AG04449 (cell line): ENCODE data around the gene DENND5A.

Source experiments
- CTCF ChIA-PET: fragments of 350-600 bp; formaldehyde crosslinking; extraction: SDS; loops from one replicate; lab custom pipeline; 2021; ENCODE audit warnings: antibody characterized with exemption; lab: Yijun Ruan, JAX
- POLR2A ChIA-PET: fragments of 400-600, 350-600 bp; formaldehyde crosslinking; extraction: SDS; loops from one replicate; lab custom pipeline; 2020; ENCODE audit warnings: antibody characterized with exemption, inconsistent platforms; lab: Yijun Ruan, JAX
- DNase-seq: peaks from one replicate; pipeline ENCODE4 v3.0.0-alpha.2; 2010; ENCODE audit warnings: low read depth, low spot score
- H3K4me3 ChIP-seq: 2 replicates; pipeline ENCODE4 v1.5.1; 2011; ENCODE audit warnings: low read depth, mild to moderate bottlenecking, control low read depth, low read length
- TF ChIP-seq, protein P1 (sequence below): IDR thresholded peaks from one replicate; pipeline ENCODE4 v1.5.1; 2011; ENCODE audit warnings: mild to moderate bottlenecking, moderate library complexity, low read length, control low read depth, inconsistent platforms; ENCODE audit not compliant: insufficient read depth; ENCODE audit errors: missing control alignments

The DENND5A gene

DNA sequence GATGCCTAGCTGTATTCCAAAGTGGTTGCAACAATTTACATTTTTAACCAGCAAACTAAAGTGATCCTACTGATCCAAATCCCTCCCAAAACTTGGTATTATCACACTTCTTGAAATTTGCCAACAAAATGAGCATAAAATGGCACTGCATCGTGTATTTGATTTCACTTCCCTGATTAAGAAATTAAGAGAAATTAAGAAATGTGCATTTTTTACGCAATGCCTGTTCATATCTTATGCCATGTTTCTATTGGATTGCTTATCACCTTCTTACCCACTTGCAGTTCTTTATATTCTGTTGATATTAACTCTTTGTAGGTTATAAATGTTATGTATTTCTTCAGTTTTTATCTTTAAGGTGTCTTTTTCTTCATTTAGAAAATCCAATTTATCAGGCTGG, 80.6 kb downstream of the DENND5A start:
- TF ChIP-seq, protein P1, sequence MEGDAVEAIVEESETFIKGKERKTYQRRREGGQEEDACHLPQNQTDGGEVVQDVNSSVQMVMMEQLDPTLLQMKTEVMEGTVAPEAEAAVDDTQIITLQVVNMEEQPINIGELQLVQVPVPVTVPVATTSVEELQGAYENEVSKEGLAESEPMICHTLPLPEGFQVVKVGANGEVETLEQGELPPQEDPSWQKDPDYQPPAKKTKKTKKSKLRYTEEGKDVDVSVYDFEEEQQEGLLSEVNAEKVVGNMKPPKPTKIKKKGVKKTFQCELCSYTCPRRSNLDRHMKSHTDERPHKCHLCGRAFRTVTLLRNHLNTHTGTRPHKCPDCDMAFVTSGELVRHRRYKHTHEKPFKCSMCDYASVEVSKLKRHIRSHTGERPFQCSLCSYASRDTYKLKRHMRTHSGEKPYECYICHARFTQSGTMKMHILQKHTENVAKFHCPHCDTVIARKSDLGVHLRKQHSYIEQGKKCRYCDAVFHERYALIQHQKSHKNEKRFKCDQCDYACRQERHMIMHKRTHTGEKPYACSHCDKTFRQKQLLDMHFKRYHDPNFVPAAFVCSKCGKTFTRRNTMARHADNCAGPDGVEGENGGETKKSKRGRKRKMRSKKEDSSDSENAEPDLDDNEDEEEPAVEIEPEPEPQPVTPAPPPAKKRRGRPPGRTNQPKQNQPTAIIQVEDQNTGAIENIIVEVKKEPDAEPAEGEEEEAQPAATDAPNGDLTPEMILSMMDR = no peak
- H3K4me3 ChIP-seq = no peak overlapping the region
- CTCF ChIA-PET = interaction anchor here (1.0 kb wide), 1 partner anchor 10 kb away, joined by 3 read pairs; no protein-coding TSS in a partner anchor
- POLR2A ChIA-PET = no interaction called here
- DNase-seq = no peak

DNA sequence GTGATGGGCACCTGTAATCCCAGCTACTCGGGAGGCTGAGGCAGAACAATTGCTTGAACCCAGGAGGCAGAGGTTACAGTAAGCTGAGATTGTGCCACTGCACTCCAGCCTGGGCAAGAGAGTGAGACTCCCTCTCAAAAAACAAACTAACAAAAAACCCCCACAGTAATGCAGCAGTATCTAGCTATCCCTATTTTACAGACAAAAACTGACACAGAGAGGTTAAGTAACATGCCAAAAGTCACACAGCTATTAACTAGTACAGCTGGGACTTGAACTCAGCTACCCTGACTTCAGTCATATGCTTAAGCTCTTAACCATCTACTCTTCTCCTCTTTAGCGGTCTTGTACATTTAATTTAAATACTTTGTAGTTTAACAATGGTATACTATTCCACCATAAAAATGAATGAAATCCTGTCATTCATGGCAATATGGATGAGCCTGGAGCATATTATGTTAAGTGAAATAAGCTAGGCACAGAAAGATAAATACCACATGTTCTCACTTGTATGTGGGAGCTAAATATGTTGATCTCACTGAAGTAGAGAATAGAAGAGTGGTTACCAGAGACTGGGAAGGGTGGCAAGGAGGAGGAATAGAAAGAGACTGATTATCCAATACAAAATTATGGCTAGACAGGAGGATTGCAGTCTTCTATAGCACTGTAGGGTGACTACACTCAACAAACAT, 82.8 kb downstream of the DENND5A start:
- H3K4me3 ChIP-seq = no peak overlapping the region
- ChIA-PET POLR2A (no interaction called here), CTCF (interaction anchor here (0.7 to 2.0 kb wide), 4 partner anchors 10 to 325 kb away, joined by 3 to 5 read pairs (median 4); no protein-coding TSS in a partner anchor)
- DNase-seq = no peak
- TF ChIP-seq, protein P1 = no peak

DNA sequence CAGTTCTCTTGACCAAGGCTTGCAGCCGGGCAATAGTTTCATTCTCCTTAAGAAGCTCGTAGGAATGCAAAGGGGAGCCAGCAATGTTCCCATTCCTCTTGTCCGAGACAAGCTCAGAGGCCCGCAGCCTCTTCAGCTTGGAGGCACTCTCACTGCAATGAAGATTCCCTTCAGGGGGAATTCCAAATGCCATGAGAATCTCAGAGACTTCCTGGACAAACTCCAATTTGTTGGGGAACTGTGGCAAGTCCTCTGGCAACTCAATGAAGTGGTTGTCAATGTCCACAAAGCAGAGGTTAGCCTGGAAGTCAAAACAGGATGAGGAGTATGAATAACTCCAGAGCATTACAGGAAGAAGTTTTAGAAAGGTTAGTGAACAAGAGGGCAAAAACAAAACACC, 84.4 kb downstream of the DENND5A start:
- DNase-seq = peak; percentile 63
- CTCF ChIA-PET = no interaction called here
- no peak overlapping the region for H3K4me3 ChIP-seq
- TF ChIP-seq, protein P1 = no peak
- POLR2A ChIA-PET = interaction anchor here (0.8 kb wide), 1 partner anchor 15 kb away, joined by 3 read pairs; no protein-coding TSS in a partner anchor

DNA sequence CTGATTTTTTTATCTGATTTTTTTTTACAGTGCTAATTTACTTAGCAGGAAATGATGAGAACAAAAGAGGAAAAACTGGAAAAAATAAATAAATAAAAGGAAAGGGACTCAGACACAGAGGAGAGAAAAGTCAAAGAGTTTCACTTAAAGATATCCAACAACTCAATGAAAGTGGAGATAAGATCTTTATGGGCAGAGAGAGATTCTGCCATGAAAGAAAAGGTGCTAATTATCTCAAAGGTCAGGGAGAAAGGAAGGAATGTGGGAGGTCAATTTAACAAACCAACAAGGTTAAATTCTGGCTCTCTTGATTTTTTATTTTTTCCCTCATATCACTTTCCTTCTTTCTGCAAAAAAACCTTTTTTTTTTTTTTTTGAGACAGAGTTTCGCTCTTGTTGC, 86.0 kb downstream of the DENND5A start:
- TF ChIP-seq, protein P1 = no peak
- no peak for DNase-seq
- POLR2A ChIA-PET = no interaction called here
- H3K4me3 ChIP-seq = no peak overlapping the region
- CTCF ChIA-PET = no interaction called here

DNA sequence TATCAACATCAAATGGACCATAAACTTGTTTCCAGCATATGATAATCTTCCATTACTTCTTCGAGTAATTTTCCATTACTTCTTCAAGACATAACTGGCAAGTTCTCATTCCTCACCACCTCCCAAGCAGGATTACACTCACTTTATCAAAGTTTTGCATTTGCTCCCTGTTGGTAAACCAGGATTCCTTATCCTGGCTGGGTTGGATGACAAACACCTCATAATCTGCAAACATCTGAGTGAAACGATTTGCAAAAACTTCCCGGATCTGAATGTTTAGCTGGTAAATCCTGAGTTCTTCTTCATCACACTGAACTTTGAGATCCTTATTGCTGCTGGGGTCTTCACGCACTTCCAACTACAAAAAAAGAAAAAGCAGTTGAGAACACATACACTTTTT, 86.4 kb downstream of the DENND5A start:
- TF ChIP-seq, protein P1 = no peak
- CTCF ChIA-PET = no interaction called here
- POLR2A ChIA-PET = no interaction called here
- no peak overlapping the region for H3K4me3 ChIP-seq
- no peak for DNase-seq

DNA sequence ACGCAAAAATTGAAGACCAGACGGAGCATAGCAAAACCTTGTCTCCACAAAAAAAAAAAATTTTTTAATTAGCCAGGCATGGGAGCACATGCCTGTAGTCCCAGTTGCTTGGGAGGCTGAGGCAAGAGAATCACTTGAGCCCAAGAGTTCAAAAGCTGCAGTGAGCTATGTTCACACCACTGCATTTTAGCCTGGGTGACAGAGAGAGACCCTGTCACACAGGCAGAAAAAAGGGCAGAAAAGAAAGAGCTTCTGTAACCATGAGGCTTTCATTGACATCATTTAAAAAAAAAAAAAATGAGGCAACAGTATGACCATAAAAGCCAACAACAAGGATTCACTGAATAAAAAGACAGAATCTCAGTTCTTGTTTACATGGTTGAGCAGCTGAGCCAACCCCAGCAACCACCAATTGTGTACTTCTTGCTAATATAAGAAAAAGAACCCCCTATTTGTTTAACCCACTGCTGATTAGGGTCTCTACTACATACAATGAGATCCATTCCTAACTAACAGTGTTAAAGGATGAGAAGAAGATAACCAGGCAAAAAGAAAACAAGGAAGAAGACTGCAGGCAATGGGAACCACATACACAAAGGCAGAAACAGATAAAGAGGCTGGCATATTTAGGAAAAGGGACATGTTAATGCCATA, 87.6 kb downstream of the DENND5A start:
- H3K4me3 ChIP-seq = no peak overlapping the region
- DNase-seq = no peak
- ChIA-PET CTCF (interaction anchor here (0.9 to 1.4 kb wide), 2 partner anchors 10 to 13 kb away, joined by 3 to 6 read pairs; no protein-coding TSS in a partner anchor), POLR2A (no interaction called here)
- TF ChIP-seq, protein P1 = no peak
